Loucy (cell line): Measurements from ENCODE around the gene LRRC75B.

Experiments used
- H2AFZ ChIP-seq: fragments of 200-600 bp; sonication (generic); 2 replicates; pipeline ENCODE4 v1.6.0; 2016; ENCODE audit warnings: antibody characterized with exemption, mild to moderate bottlenecking, low read length, moderate library complexity
- H3F3A ChIP-seq: fragments of 200-600 bp; 2 replicates; pipeline ENCODE4 v1.6.0; 2016; ENCODE audit warnings: antibody characterized with exemption, low read depth, mild to moderate bottlenecking
- H3K27me3 ChIP-seq: fragments of 200-600 bp; sonication (generic); 2 replicates; pipeline ENCODE4 v1.6.1; 2014; ENCODE audit warnings: low read length, mild to moderate bottlenecking; ENCODE audit not compliant: insufficient read depth, poor library complexity, severe bottlenecking
- H3K36me3 ChIP-seq: fragments of 200-600 bp; sonication (generic); 2 replicates; pipeline ENCODE4 v1.6.1; 2016; ENCODE audit warnings: low read length; ENCODE audit not compliant: insufficient read depth
- H3K4me1 ChIP-seq: fragments of 200-600 bp; sonication (generic); 2 replicates; pipeline ENCODE4 v1.5.1; 2014; ENCODE audit warnings: low read length, mild to moderate bottlenecking; ENCODE audit not compliant: insufficient read depth, poor library complexity, severe bottlenecking
- H3K4me2 ChIP-seq: fragments of 200-600 bp; sonication (generic); 2 replicates; pipeline ENCODE4 v1.6.0; 2014; ENCODE audit warnings: antibody characterized with exemption, low read length, low read depth, mild to moderate bottlenecking; ENCODE audit not compliant: poor library complexity, severe bottlenecking
- H3K4me3 ChIP-seq: fragments of 200-600 bp; sonication (generic); 2 replicates; pipeline ENCODE4 v1.5.1; 2014; ENCODE audit warnings: low read length, mild to moderate bottlenecking, mixed read lengths; ENCODE audit not compliant: poor library complexity, severe bottlenecking
- H3K79me2 ChIP-seq: fragments of 200-600 bp; sonication (generic); 2 replicates; pipeline ENCODE4 v1.6.1; 2014; ENCODE audit warnings: low read length; ENCODE audit not compliant: insufficient read depth
- H3K9ac ChIP-seq: fragments of 200-600 bp; sonication (generic); 2 replicates; pipeline ENCODE4 v1.6.0; 2014; ENCODE audit warnings: mild to moderate bottlenecking, low read depth, low read length, moderate library complexity; ENCODE audit not compliant: poor library complexity, severe bottlenecking
- H3K9me2 ChIP-seq: fragments of 200-600 bp; sonication (generic); replicated peaks from 2 replicates; pipeline ENCODE4 v1.6.1; 2016; ENCODE audit warnings: low read depth, low read length, mixed read lengths
- H3K9me3 ChIP-seq: fragments of 200-600 bp; sonication (generic); 2 replicates; pipeline ENCODE4 v1.6.1; 2014; ENCODE audit warnings: mild to moderate bottlenecking, antibody characterized with exemption, low read length, low read depth; ENCODE audit not compliant: insufficient read depth
- H4K20me1 ChIP-seq: fragments of 200-600 bp; sonication (generic); 2 replicates; pipeline ENCODE4 v1.6.0; 2014; ENCODE audit warnings: antibody characterized with exemption, low read length, mild to moderate bottlenecking; ENCODE audit not compliant: insufficient read depth, poor library complexity, severe bottlenecking
- EZH2phosphoT487 ChIP-seq: fragments of 200-600 bp; IDR thresholded peaks from 2 replicates; pipeline ENCODE4 v1.6.1; 2018; ENCODE audit warnings: antibody characterized with exemption, mild to moderate bottlenecking, moderate library complexity, borderline replicate concordance
- TF ChIP-seq, protein P1 (sequence below): fragments of 200-600 bp; sonication (generic); conservative IDR thresholded peaks from 2 replicates; pipeline ENCODE4 v1.5.1; 2014; ENCODE audit warnings: mild to moderate bottlenecking, antibody characterized with exemption, low read length

LRRC75B gene

DNA sequence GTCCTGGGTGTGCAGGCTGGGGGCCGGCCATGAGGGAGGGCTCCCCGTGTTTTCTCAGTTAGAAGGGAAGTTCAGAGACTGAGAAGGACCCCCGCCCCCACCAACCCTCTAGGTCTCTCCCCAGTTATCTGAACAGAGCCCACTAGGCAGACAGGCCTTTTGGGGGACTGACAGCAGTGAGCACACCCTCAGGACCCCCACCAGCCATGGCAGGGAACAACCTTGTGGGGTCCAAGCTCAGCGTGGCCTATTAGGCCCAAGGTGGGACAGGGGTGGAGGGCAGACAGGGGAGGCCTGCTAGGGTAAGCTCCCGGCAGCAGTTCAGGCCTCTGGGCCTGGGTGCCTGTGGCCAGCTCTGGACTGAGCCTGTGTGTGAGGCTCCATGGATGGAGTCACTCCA is 5.6 kb downstream of the LRRC75B start:
- Histone ChIP-seq H3K27me3 (no peaks in the 10 kb centered on the region), H2AFZ (no peak overlapping the region), H3K79me2 (no peaks in the 10 kb centered on the region), H3K9me3 (no peaks in the 10 kb centered on the region), H3K4me3 (no peak overlapping the region), H3F3A (no peaks in the 10 kb centered on the region), H3K4me2 (no peak overlapping the region), H3K9me2 (no peaks in the 10 kb centered on the region), H3K36me3 (no peaks in the 10 kb centered on the region), H3K9ac (no peak overlapping the region), H3K4me1 (no peaks in the 10 kb centered on the region), H4K20me1 (no peaks in the 10 kb centered on the region)
- TF ChIP-seq EZH2phosphoT487: no peak
- TF ChIP-seq, protein P1, sequence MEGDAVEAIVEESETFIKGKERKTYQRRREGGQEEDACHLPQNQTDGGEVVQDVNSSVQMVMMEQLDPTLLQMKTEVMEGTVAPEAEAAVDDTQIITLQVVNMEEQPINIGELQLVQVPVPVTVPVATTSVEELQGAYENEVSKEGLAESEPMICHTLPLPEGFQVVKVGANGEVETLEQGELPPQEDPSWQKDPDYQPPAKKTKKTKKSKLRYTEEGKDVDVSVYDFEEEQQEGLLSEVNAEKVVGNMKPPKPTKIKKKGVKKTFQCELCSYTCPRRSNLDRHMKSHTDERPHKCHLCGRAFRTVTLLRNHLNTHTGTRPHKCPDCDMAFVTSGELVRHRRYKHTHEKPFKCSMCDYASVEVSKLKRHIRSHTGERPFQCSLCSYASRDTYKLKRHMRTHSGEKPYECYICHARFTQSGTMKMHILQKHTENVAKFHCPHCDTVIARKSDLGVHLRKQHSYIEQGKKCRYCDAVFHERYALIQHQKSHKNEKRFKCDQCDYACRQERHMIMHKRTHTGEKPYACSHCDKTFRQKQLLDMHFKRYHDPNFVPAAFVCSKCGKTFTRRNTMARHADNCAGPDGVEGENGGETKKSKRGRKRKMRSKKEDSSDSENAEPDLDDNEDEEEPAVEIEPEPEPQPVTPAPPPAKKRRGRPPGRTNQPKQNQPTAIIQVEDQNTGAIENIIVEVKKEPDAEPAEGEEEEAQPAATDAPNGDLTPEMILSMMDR: no peak

DNA sequence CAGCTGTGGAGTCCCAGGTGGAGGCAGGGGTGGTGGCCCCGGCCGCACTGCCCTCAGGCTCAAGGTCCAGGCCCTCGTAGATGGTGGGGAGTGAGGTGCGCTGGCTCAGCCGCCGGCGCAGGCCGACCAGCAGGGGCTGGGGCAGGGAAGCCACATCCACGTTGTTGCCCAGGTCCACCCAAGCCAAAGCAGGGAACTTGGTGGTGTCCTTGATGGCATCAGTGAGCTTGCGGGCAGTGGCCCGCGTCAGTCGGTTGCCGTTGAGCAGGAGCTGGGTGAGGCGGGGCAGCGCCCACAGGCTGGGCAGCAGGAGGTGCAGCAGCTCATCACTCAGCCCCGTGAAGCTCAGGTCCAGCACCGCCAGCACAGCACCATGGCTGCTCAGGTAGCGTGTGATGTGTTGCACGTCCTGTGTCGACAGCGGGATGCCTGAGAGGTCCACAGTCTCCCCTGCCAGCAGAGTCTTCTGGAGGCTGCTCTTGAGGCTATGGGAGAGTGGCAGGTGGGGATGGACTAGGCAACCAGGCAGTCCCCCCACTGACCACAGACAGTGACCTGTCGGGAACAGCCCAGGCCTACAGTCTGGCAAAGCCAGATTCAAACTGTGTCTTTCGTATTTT is 6.8 kb downstream of the LRRC75B start:
- H3K79me2 ChIP-seq: no peaks in the 10 kb centered on the region
- no peaks in the 10 kb centered on the region for H3K9me3 ChIP-seq
- H4K20me1 ChIP-seq: no peaks in the 10 kb centered on the region
- H3K4me3 ChIP-seq: no peak overlapping the region
- no peaks in the 10 kb centered on the region for H3F3A ChIP-seq
- H2AFZ ChIP-seq: no peak overlapping the region
- no peaks in the 10 kb centered on the region for H3K36me3 ChIP-seq
- no peak overlapping the region for H3K9ac ChIP-seq
- H3K4me2 ChIP-seq: no peak overlapping the region
- no peaks in the 10 kb centered on the region for H3K27me3 ChIP-seq
- no peak for TF ChIP-seq EZH2phosphoT487
- TF ChIP-seq, protein P1: no peak
- H3K9me2 ChIP-seq: no peaks in the 10 kb centered on the region
- no peaks in the 10 kb centered on the region for H3K4me1 ChIP-seq

DNA sequence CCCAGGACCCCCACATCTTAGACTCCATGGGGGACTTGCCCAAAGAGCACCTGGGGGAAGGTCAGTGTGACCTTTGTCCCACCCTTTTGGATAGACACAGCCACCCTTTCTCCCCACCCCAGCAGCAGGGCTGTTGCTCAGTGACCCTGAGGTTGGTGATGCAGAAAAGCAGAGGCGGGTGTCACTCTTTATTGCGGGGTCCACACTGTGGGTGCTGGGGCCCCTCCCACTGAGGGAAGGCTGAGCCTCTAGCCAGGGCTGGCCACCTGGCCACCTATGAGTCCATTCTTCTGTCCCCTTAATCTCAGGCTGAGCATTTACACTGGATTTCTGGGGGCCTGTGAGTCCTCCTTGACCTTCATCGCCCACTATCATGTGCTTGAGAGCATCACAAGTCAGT is 7.4 kb downstream of the LRRC75B start:
- Histone ChIP-seq H3K27me3 (no peaks in the 10 kb centered on the region), H3K9me3 (no peaks in the 10 kb centered on the region), H3K36me3 (no peaks in the 10 kb centered on the region), H3K4me1 (no peaks in the 10 kb centered on the region), H3K9me2 (no peaks in the 10 kb centered on the region), H3K79me2 (no peaks in the 10 kb centered on the region), H3K4me2 (no peak overlapping the region), H3K4me3 (no peak overlapping the region), H3K9ac (no peak overlapping the region), H3F3A (no peaks in the 10 kb centered on the region), H2AFZ (no peak overlapping the region), H4K20me1 (no peaks in the 10 kb centered on the region)
- TF ChIP-seq, protein P1: no peak
- no peak for TF ChIP-seq EZH2phosphoT487
